GM19351 (cell line): ENCODE measurements around the gene FGD2.
"Not testable (repeated sequence)": the region's sequence is repeated elsewhere in the genome, so short reads cannot be mapped to it uniquely, and the experiment has no call there.

ENCODE experiments used
- ATAC-seq: cut with Tn5 transposase; IDR thresholded peaks from one replicate; pipeline ENCODE4 v1.9.1; 2021; ENCODE audit warnings: mild to moderate bottlenecking, moderate library complexity; ENCODE audit not compliant: unreplicated experiment

Gene FGD2

DNA sequence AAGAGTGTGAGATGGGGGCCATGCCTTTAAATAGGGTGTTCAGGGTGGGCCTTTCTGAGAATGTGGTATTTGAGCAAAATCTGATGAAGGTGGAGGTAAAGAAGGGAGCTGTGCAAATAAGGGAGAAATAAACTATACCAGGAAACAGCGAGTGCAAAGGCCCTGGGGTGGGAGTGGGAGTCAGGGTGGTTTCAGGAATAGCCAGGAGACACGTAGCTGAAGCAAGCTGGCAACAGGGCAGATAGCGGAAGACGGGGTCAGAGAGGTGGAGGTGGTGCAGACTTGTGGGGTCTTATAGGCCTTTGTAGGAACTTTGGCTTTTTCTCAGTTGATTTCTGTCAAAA lies 51.6 kb downstream of the FGD2 start:
- no peak for ATAC-seq

DNA sequence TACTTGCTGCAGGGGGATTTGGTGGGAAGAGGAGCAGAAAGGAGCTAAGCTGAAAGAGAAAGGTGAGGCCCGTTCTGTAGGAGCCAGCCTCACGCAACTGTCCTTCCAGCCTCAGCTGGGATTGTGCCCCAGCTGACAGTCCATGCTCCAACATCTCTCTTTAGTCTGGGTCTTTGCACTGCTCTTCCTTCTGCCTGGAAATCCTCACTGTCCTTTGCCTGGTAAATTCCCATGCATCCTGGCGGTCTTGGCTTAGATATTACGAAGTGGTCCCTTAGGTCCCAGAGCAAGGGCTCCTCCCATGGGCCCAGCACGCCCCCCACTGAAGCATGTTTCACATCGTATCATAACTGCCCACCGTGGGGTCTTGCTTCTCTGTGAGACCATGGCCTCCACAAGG lies 52.2 kb downstream of the FGD2 start:
- no peak for ATAC-seq

DNA sequence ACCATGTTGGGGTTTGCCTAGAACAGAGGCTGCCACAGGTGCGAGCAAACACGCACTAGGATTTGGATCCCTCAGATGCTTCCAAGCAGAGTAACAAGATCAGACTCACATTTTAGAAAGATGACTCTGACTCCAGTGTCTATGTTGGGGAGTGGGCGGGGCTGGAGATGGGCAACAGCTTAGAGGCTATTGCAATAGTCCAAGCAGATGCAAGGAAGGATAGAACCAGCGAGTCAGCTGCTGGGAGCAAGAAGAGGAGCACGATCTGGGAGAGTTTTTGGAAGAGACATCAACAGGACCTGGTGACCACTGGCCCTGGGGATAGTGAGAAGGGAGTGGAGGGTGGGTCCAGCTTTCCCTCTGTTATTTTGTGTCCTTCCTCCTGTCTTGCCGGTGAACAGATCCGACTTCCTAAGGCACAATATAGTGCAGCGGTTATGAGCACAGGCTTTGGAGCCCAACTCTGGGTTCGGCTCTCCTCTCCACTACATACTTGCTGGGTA lies 52.7 kb downstream of the FGD2 start:
- no peak for ATAC-seq

DNA sequence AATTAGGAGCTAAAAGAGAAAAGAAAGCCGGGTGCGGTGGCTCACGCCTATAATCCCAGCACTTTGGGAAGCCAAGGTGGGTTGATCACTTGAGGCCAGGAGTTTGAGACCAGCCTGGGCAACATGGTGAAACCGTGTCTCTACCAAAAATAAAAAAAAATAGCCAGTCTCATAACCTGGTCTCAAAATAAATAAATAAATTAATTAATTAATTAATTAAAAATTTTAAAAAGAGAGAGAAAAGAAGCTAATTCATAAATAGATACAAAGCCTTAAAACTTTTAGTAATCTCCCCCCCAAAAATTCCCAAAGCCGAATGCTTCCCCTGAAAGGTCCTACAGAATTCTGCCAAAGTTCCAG lies 53.5 kb downstream of the FGD2 start:
- not testable (repeated sequence) for ATAC-seq

DNA sequence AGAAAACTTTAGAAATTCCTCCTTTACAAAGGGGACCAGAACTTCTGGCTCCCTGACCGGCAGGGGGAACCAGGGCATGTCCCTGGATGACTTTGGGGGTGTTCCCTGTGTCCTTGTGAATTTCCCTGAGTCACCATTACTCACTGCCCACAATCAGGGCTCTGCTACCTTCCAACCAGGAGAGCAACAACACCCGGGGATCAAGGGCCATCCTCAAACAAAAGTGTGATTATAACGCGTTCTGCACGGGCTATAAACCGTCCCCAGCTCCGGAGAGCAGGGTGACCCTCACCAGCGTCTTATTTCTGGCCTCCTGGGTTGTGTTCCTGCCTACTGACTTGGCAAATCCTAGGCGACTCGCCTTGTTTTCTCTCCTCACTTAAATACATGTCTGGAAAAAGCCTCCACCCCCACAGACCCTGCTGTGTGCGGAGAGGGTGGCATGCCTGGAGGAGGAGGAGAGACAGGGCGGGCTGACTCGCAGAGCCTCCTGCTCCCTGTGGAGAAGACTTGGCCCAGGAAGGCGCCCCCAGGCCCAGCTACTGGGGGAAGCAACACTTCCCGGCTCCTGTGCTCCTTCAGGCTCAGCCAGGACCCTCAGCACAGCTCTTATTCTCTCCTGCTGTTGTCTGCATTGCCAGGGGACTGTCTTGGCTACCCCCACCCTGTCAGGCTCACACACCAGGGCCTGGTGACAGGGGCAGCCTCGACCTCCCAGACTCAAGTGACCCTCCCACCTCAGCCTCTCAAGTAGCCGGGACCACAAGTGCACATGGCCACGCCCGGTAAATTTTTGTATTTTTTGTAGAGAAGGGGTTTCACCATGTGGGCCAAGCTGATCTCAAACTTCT lies 54.1 kb downstream of the FGD2 start:
- ATAC-seq: no peak

DNA sequence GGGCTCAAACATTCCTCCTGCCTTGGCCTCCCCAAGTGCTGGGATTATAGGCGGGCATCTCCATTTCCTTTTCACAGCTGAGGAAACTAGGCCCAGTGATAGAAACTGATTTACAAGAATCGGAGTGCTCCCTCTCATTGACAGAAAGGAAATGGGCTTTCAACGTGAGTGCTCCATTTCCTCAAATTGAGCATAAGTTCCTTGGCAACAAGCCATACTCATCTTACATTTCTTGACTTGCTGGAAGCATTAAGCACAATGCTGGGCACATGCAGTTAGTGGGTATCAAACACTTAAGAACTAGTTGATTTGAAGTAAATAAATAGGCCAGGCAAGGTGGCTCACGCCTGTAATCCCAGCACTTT lies 54.7 kb downstream of the FGD2 start:
- ATAC-seq: no peak

DNA sequence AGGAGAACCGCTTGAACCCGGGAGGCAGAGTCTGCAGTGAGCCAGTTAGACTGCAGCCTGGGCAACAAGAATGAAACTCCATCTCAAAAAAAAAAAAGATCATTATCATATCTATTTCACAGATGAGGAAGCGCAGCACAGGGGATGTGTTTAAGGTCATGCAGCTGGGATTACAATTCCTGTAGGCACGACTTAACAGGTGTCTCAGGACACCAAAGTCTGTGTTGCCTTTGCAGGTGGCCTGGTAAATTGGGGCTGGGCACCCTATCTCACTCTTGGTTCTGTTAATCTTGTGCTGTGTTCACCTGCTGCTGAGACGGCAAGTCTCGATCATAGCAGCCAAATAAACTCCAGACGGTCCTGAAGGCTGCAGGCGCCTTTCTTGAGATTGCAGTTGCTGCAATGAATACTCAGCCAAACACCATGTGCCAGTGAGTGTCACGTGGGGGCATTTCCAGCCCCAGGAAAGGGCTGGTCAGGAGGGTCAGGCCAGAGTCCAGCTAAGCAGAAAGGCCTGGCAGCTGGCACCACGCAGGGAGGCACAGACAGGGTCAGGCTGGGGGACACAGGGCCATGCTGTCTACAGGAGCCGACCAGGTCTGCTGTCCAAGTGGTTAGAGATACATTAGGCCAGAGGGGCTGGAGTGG lies 55.8 kb downstream of the FGD2 start:
- no peak for ATAC-seq

DNA sequence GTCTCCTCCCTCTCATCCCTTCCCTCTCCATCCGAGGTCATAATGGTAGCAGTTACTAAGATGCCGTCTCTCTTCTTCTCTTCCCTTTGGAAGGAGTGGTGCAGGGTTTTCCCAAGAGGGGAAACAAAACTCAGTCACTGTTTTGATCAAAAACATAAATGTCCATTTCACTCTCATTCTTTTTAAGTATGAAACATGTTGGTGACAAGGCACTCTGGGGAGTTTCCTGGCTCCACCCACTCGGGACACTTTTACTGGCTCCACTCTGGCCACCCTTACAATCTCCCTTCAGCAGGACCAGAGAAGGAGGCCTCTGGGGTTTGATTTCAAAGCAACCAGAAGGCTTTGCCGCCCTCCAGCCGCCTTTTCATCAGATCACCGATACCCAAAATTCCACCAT lies 57.0 kb downstream of the FGD2 start:
- ATAC-seq: no peak

DNA sequence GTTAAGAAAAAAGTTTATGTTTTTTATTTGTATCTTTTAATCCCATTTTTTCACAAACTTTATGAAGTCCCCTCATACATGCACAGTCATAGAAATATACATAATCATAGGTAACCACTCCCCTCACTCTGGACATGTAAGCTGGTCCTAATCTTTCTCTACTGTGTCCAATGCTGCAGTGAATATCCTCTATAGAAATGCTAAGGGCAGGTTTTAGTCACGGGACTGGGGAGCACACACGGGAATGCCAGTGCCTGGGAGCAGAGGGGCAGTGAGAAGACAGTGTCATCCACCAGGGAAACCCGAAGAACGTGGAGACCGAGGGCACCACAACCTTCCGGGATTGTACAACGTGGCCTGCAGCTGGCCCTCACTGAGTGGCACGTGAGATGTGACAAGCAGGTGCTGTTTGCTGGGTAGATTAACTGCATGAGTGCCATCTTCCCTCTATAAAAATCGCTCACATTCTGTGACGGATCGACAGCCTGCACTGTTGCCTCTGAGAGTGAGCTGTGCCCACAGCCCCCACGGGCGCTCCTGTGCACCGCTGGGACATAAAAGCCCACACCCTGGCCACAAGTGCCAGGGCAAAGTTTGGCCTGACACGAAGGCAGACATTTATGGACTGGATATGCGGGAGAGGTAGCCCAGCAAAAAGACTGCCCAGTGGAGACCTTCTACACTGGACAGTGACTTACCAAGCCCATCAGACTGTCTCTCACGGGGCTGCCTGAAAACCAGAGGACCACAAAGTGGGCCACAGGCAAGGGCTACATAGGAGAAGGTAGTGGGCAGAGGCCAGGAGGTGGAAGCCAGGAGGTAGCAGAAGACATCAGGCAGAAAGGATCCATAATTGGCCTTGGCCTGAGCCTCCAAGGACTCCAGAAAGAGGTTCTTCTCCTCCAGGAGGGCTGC lies 63.2 kb downstream of the FGD2 start:
- no peak for ATAC-seq

DNA sequence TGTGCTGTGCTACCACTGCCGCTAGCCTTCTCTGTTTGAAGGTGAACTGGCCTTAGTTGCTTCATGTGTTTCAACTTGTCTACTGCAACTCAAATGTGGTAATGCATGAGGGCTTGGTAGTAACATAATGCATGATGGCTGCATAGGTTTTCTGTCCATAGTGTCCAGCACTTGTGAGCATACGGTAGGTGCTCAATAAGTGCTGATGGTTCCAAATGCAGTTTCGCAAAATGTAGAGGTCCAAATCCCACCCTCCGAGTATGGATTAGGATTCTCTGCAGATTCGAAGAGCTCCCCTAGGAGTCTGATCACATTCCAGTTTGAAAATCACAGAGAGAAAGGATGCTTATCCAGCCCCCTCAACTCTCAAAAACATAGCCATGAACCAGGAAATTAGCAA lies 64.2 kb downstream of the FGD2 start:
- ATAC-seq: no peak

DNA sequence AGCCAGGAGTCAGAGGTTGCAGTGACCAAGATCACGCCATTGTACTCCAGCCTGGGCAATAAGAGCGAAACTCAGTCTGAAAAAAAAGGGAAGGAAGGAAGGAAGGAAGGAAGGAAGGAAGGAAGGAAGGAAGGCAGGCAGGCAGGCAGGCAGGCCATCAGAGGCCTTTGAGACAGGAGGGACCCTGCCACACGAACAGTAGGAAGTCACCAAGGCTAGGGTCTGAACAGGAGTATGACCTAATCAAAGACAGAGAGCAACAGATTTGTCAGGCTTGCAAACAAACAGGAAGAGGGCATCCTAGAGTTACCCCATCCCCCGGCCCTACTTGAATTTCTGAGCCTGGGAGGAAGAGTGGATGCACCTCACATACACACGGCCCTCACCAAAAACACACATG lies 67.1 kb downstream of the FGD2 start:
- ATAC-seq: no peak

DNA sequence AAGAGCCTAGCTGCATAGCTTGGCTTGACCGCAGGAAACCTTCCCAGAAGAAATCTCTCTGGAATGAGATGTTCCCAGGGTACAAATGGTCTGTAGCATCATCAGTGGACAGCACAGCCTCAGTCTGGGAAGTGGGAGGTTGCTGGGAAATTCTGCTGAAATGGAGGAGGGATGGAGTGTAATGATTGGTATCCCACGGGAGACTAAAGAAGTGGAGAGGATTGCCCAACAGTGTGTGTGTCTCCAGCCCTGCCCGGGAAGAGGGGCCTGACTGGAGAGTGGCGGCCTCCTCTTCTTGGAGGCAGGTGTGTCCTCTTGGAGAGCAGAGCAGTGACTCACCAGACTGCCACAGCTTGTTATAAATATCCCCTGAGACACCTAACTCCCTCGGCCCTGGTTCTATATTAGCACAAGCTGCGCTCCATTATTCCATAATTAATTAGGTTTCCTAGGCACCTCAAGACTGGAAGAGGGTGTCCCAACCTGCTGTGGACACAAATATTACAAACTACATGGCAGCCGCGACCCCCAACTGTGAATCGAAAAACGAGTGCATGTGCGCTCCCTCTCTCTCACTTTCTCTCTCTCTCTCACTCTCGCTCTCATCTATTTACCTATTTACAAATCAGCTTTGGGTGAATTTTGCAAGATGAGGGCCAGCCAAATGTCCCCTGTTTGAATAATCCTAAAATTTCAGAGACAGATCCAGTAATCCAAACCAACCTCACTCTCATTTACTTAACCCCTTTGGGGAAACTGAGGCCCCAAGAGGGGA lies 68.8 kb downstream of the FGD2 start:
- no peak for ATAC-seq

DNA sequence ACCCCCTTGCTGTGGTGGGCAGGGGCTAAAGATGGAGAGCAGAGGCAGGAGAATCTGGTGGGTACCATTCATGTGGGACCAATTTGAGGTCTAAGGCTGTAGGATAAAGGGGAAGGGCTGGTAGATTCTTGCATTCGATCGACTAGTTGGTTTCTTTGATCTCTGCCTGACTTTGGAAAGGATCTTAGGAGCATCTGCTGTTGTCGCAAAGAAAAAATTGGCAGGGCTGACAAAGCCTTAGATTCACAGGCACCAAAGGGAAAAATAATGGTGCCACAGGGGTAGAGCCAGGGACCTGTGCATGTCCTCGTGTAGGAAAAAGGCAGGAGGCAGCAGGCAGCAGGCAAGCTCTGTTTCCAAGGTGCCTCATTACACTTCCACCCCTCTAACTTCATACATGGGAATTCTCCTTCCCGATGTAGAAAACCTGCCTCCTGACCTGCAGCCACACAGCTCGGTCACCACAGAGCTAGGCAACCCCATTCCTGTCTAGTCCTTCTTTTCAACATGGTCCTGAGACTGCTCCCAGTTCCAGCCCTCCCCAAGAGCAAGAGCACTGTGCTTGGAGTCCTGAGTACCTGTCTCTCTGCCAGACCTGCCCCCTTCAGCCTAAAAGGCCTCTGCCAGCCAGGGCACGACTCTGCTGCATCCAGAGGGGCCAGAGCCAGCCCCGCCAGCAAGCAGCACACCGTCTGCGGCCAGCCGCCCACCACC lies 71.9 kb downstream of the FGD2 start:
- no peak for ATAC-seq

DNA sequence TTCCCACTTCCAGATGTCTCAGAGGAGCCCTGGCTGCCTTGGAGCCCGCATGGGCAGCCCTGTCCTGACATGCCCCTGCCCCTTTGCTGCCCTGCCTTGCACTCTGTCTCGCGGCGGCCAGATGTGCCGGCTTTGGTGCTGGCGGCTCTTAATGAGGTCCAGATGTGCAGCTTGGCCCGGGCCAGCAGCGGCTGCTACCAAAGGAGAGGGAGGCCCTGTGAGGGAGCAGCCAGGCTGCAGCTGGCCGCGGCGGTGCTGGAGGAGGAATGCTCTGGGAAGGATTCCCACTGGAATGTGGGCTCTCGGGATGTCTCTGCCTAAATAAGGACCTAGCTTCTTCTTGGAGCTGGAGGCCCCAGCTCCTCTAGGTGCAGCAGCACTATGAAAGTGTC lies 72.4 kb downstream of the FGD2 start:
- ATAC-seq: no peak
